A549 treated with Hydrocortisone at 1 μM for 4 hours (cell line): ENCODE results near the gene NBPF19. TPM values are rescaled to one million over a fixed set of nuclear protein-coding genes. Genes with fewer than 3 reads are reported as not detected.

Experiments used
- total RNA-seq: library from RNA; stranded (reverse); fragments of 200-300 nt; extraction: Qiagen RNA extraction; gene quantifications from 5 replicates; pipeline ENCODE4 v1.2.3, GENCODE V29; 2022

Gene NBPF19
- 6.6 to 10.6 TPM (median 6.9 TPM) in 5 replicates for total RNA-seq

GRCh38 chr1:149474745-149475144 is at the start of gene NBPF19:
TSS of gene NBPF19 (plus strand) at chr1:149475045. CDS start at chr1:149475933, 888 bp downstream.

Other genes starting within 250 kb of the NBPF19 start
- not detected in 5 replicates for gene PPIAL4C, start 108.8 kb downstream of the NBPF19 start, total RNA-seq